HG02885 (cell line): ENCODE data around the gene HAPLN3.

Experiments used
- ATAC-seq: cut with Tn5 transposase; IDR thresholded peaks from one replicate; pipeline ENCODE4 v1.9.1; 2021; ENCODE audit warnings: mild to moderate bottlenecking; ENCODE audit not compliant: unreplicated experiment, poor library complexity

Gene HAPLN3

GRCh38 chr15:88866295-88866881, 29.0 kb downstream of the HAPLN3 start:
- ATAC-seq: no peak

- no peak for ATAC-seq
Observed at GRCh38 chr15:88865498-88866099, 29.7 kb downstream of the HAPLN3 start.

- no peak for ATAC-seq
Observed at GRCh38 chr15:88864861-88865497, 30.4 kb downstream of the HAPLN3 start.

- no peak for ATAC-seq
Observed at GRCh38 chr15:88863412-88863811, 31.9 kb downstream of the HAPLN3 start.

- ATAC-seq: no peak
Observed at GRCh38 chr15:88860212-88860611, 35.1 kb downstream of the HAPLN3 start.

- ATAC-seq: no peak
Observed at GRCh38 chr15:88859550-88859949, 35.8 kb downstream of the HAPLN3 start.

- no peak for ATAC-seq
Observed at GRCh38 chr15:88858934-88859333, 36.4 kb downstream of the HAPLN3 start.

- no peak for ATAC-seq
Observed at GRCh38 chr15:88852476-88852875, 42.9 kb downstream of the HAPLN3 start.

GRCh38 chr15:88849376-88850072, 45.8 kb downstream of the HAPLN3 start:
- ATAC-seq: no peak

- no peak for ATAC-seq
Observed at GRCh38 chr15:88848203-88848602, 47.1 kb downstream of the HAPLN3 start.

- ATAC-seq: no peak
Observed at GRCh38 chr15:88847144-88847543, 48.2 kb downstream of the HAPLN3 start.

GRCh38 chr15:88845616-88846015, 49.7 kb downstream of the HAPLN3 start:
- ATAC-seq: no peak

GRCh38 chr15:88844749-88845386, 50.5 kb downstream of the HAPLN3 start:
- no peak for ATAC-seq

GRCh38 chr15:88843334-88843733, 52.0 kb downstream of the HAPLN3 start:
- ATAC-seq: no peak

GRCh38 chr15:88842156-88842555, 53.2 kb downstream of the HAPLN3 start:
- ATAC-seq: no peak

GRCh38 chr15:88841236-88841635, 54.1 kb downstream of the HAPLN3 start:
- ATAC-seq: no peak

GRCh38 chr15:88839961-88840360, 55.4 kb downstream of the HAPLN3 start:
- no peak for ATAC-seq

- ATAC-seq: no peak
Observed at GRCh38 chr15:88839146-88839545, 56.2 kb downstream of the HAPLN3 start.

GRCh38 chr15:88838667-88839066, 56.7 kb downstream of the HAPLN3 start:
- no peak for ATAC-seq

GRCh38 chr15:88835646-88836045, 59.7 kb downstream of the HAPLN3 start:
- no peak for ATAC-seq

GRCh38 chr15:88835119-88835518, 60.2 kb downstream of the HAPLN3 start:
- no peak for ATAC-seq
